Body of pancreas (tissue), 4 donors: Measurements from ENCODE around the gene CREB5. TPM values are rescaled to one million over a fixed set of nuclear protein-coding genes. Genes with fewer than 3 reads are reported as not detected.

Source experiments
- ATAC-seq: fragments of 150-250 bp; one replicate; pipeline ENCODE4 v1.9.1; 2016
- DNase-seq, 4 donors: peaks; one replicate each; pipeline ENCODE4 v3.0.0-alpha.2; 2019
- H3K27ac ChIP-seq, 4 donors: fragments of 200-600 bp; sonication (generic); 1 replicate in 3 of 4; 2 replicates in 1 of 4; pipeline versions ENCODE4 v1.5.1 to v1.6.1; 2016 to 2019; ENCODE audit warnings: mild to moderate bottlenecking in 1 of 4, mixed read lengths in 1 of 4, moderate library complexity in 1 of 4
- H3K27me3 ChIP-seq, 2 donors: fragments of 200-600 bp; sonication (generic); one replicate each; pipeline ENCODE4 v1.6.0; 2016; ENCODE audit warnings: mild to moderate bottlenecking in 1 of 2
- H3K36me3 ChIP-seq, 2 donors: fragments of 200-600 bp; sonication (generic); replicated peaks in 1 of 2; 2 replicates each; pipeline ENCODE4 v1.5.1; 2016; ENCODE audit warnings: low read depth in 2 of 2; ENCODE audit not compliant: insufficient read depth in 1 of 2
- H3K4me1 ChIP-seq: fragments of 200-600 bp; sonication (generic); one replicate; pipeline ENCODE4 v1.6.0; 2016
- H3K4me3 ChIP-seq, 2 donors: fragments of 200-600 bp; sonication (generic); 1 replicate in 1 of 2; 2 replicates in 1 of 2; pipeline ENCODE4 v1.5.1; 2016 to 2019
- H3K9me3 ChIP-seq, 3 donors: fragments of 200-600 bp; sonication (generic); 1 replicate in 2 of 3; 2 replicates in 1 of 3; pipeline ENCODE4 v1.5.1; 2016
- CTCF ChIP-seq, 7 experiments: fragments of 450-650 bp in 4 of 7; fragments of 200-600 bp in 3 of 7; sonication (generic) in 3 of 7; IDR thresholded peaks; one replicate each; pipeline ENCODE4 v1.5.1; 2016 to 2019; ENCODE audit warnings: antibody characterized with exemption in 7 of 7
- POLR2A ChIP-seq, 3 donors: fragments of 450-650 bp; IDR thresholded peaks; one replicate each; pipeline ENCODE4 v1.6.1; 2016; ENCODE audit warnings: antibody characterized with exemption in 3 of 3, mild to moderate bottlenecking in 2 of 3
- WGBS, 2 donors: methylation state at CpG; one replicate each; pipeline ENCODE4 v1.1.5; 2017; 5-methylcytosine and 5-hydroxymethylcytosine counted together
- intact Hi-C: fragments of 100-400 bp; cut with DNase I; formaldehyde crosslinking; loops from one replicate; pipeline ENCODE4 v1.15.1; 2023
- total RNA-seq, 2 donors: library from RNA; depleted of rRNA; stranded (reverse); fragments of >200 nt; gene quantifications; one replicate each; pipeline ENCODE4 v1.1.0, GENCODE V29; 2016

Gene CREB5
- total RNA-seq, 2 donors from 2014 or later: 10.4 to 25.7 TPM

- Histone ChIP-seq H3K9me3 (no peaks in the 10 kb centered on the region), H3K4me3 (no peak overlapping the region), H3K27ac (no peak overlapping the region), H3K36me3 (no peaks in the 10 kb centered on the region), H3K4me1 (no peaks in the 10 kb centered on the region), H3K27me3 (no peaks in the 10 kb centered on the region)
- TF ChIP-seq POLR2A (IDR thresholded peaks at IDR 0.05): no peak
- no peak for TF ChIP-seq CTCF (IDR thresholded peaks at IDR 0.05)
- ATAC-seq (no peak), DNase-seq (no peak)
- intact Hi-C loops: no loop called here
- WGBS, 2 donors: 79% methylated on average over 2 of the region's 2 CpGs
Observed at GRCh38 chr7:28678431-28678965, 266.2 kb downstream of the CREB5 start.

- TF ChIP-seq CTCF (IDR thresholded peaks at IDR 0.05) (no peak), POLR2A (IDR thresholded peaks at IDR 0.05) (no peak)
- intact Hi-C loops: no loop called here
Observed at GRCh38 chr7:28681693-28682310, 269.5 kb downstream of the CREB5 start.

GRCh38 chr7:28682801-28683200 lies 270.5 kb downstream of the CREB5 start:
- 79 to 90% methylated on average over 8 of the region's 8 CpGs for whole genome bisulfite sequencing, 2 donors
- intact Hi-C loops: no loop called here

More at GRCh38 chr7:28681693-28682310, 269.5 kb downstream of the CREB5 start:
- Histone ChIP-seq H3K27me3 (peaks cover 0 to 3% of the 10 kb centered on the region in 2 donors), H3K27ac (no peak overlapping the region), H3K4me1 (peaks cover 16% of the 10 kb centered on the region), H3K4me3 (no peak overlapping the region), H3K36me3 (no peaks in the 10 kb centered on the region), H3K9me3 (no peaks in the 10 kb centered on the region)
- no peak for ATAC-seq
- no peak for DNase-seq
- whole genome bisulfite sequencing, 2 donors: 78 to 89% methylated on average over 5 of the region's 5 CpGs

GRCh38 chr7:28684650-28685241 lies 272.4 kb downstream of the CREB5 start:
- peak overlapping the region in 2 of 4 donors; percentile 79 to 93 for H3K27ac ChIP-seq
- 28 to 43% methylated on average over 5 of the region's 5 CpGs for WGBS, 2 donors
- no peak for ATAC-seq
- TF ChIP-seq POLR2A (IDR thresholded peaks at IDR 0.05) (no peak), CTCF (IDR thresholded peaks at IDR 0.05) (no peak)
- intact Hi-C loops: no loop called here
- DNase-seq: no peak
- no peaks in the 10 kb centered on the region for H3K9me3 ChIP-seq
- no peak overlapping the region for H3K4me3 ChIP-seq
- peaks cover 22% of the 10 kb centered on the region for H3K4me1 ChIP-seq
- no peaks in the 10 kb centered on the region for H3K36me3 ChIP-seq
- peaks cover 0 to 3% of the 10 kb centered on the region in 2 donors for H3K27me3 ChIP-seq

More at GRCh38 chr7:28682801-28683200, 270.5 kb downstream of the CREB5 start:
- Histone ChIP-seq H3K4me1 (peaks cover 16% of the 10 kb centered on the region), H3K27ac (no peak overlapping the region), H3K36me3 (no peaks in the 10 kb centered on the region), H3K4me3 (no peak overlapping the region), H3K9me3 (no peaks in the 10 kb centered on the region), H3K27me3 (peaks cover 0 to 3% of the 10 kb centered on the region in 2 donors)
- no peak for TF ChIP-seq CTCF (IDR thresholded peaks at IDR 0.05)
- TF ChIP-seq POLR2A (IDR thresholded peaks at IDR 0.05): no peak
- DNase-seq (no peak), ATAC-seq (no peak)
